ENCODE data around the gene YES1.
"Not testable (repeated sequence)": the region's sequence is repeated elsewhere in the genome, so short reads cannot be mapped to it uniquely, and the experiment has no call there.

The YES1 gene

GRCh38 chr18:799943-800342 is 12.1 kb downstream of the YES1 start:
- Histone ChIP-seq H3K4me1 (ENCODE audit: control insufficient read depth, insufficient read depth, low read length) (no peaks in the 10 kb centered on the region), H3K27me3 (ENCODE audit: control insufficient read depth, insufficient read depth, low read length) (no peaks in the 10 kb centered on the region)

GRCh38 chr18:795383-795782 is 16.7 kb downstream of the YES1 start:
- H3K27ac ChIP-seq (ENCODE audit: low read depth, low read length); H3K4me3 ChIP-seq (ENCODE audit: low read length); H3K27me3 ChIP-seq (ENCODE audit: control insufficient read depth, insufficient read depth, low read length); H3K4me1 ChIP-seq (ENCODE audit: control insufficient read depth, insufficient read depth, low read length); H3K36me3 ChIP-seq (ENCODE audit: control insufficient read depth, insufficient read depth, low read length); H3K9ac ChIP-seq (ENCODE audit: low read length): not testable (repeated sequence)

More at GRCh38 chr18:799943-800342, 12.1 kb downstream of the YES1 start:
- Histone ChIP-seq H3K4me3 (ENCODE audit: low read length) (no peak overlapping the region), H3K27ac (ENCODE audit: low read depth, low read length) (no peak overlapping the region), H3K36me3 (ENCODE audit: control insufficient read depth, insufficient read depth, low read length) (no peaks in the 10 kb centered on the region), H3K9ac (ENCODE audit: low read length) (no peak overlapping the region)

GRCh38 chr18:789397-789796 is 22.6 kb downstream of the YES1 start:
- H3K4me1 ChIP-seq (ENCODE audit: control insufficient read depth, insufficient read depth, low read length), result no peaks in the 10 kb centered on the region

GRCh38 chr18:785242-785641 is 26.8 kb downstream of the YES1 start:
- no peak overlapping the region for H3K9ac ChIP-seq (ENCODE audit: low read length)
- H3K4me3 ChIP-seq (ENCODE audit: low read length), result no peak overlapping the region
- H3K36me3 ChIP-seq (ENCODE audit: control insufficient read depth, insufficient read depth, low read length), result no peaks in the 10 kb centered on the region
- no peaks in the 10 kb centered on the region for H3K27me3 ChIP-seq (ENCODE audit: control insufficient read depth, insufficient read depth, low read length)
- H3K27ac ChIP-seq (ENCODE audit: low read depth, low read length), result no peak overlapping the region
- H3K4me1 ChIP-seq (ENCODE audit: control insufficient read depth, insufficient read depth, low read length), result no peaks in the 10 kb centered on the region

More at GRCh38 chr18:789397-789796, 22.6 kb downstream of the YES1 start:
- Histone ChIP-seq H3K4me3 (ENCODE audit: low read length) (no peak overlapping the region), H3K27ac (ENCODE audit: low read depth, low read length) (no peak overlapping the region), H3K36me3 (ENCODE audit: control insufficient read depth, insufficient read depth, low read length) (no peaks in the 10 kb centered on the region), H3K9ac (ENCODE audit: low read length) (no peak overlapping the region), H3K27me3 (ENCODE audit: control insufficient read depth, insufficient read depth, low read length) (no peaks in the 10 kb centered on the region)

- H3K36me3 ChIP-seq (ENCODE audit: control insufficient read depth, insufficient read depth, low read length), result no peaks in the 10 kb centered on the region
- no peaks in the 10 kb centered on the region for H3K27me3 ChIP-seq (ENCODE audit: control insufficient read depth, insufficient read depth, low read length)
- no peak overlapping the region for H3K4me3 ChIP-seq (ENCODE audit: low read length)
- no peaks in the 10 kb centered on the region for H3K4me1 ChIP-seq (ENCODE audit: control insufficient read depth, insufficient read depth, low read length)
- no peak overlapping the region for H3K9ac ChIP-seq (ENCODE audit: low read length)
- no peak overlapping the region for H3K27ac ChIP-seq (ENCODE audit: low read depth, low read length)
These were observed 27.4 kb downstream of the YES1 start for GRCh38 chr18:784470-785172.

- Histone ChIP-seq H3K4me1 (ENCODE audit: control insufficient read depth, insufficient read depth, low read length) (no peaks in the 10 kb centered on the region), H3K27ac (ENCODE audit: low read depth, low read length) (no peak overlapping the region), H3K4me3 (ENCODE audit: low read length) (no peak overlapping the region), H3K9ac (ENCODE audit: low read length) (no peak overlapping the region), H3K27me3 (ENCODE audit: control insufficient read depth, insufficient read depth, low read length) (no peaks in the 10 kb centered on the region), H3K36me3 (ENCODE audit: control insufficient read depth, insufficient read depth, low read length) (no peaks in the 10 kb centered on the region)
These were observed 33.7 kb downstream of the YES1 start for GRCh38 chr18:778194-778927.

- H3K4me3 ChIP-seq (ENCODE audit: low read length), result no peak overlapping the region
- H3K9ac ChIP-seq (ENCODE audit: low read length), result no peak overlapping the region
- no peak overlapping the region for H3K27ac ChIP-seq (ENCODE audit: low read depth, low read length)
- H3K4me1 ChIP-seq (ENCODE audit: control insufficient read depth, insufficient read depth, low read length), result no peaks in the 10 kb centered on the region
- H3K27me3 ChIP-seq (ENCODE audit: control insufficient read depth, insufficient read depth, low read length), result no peaks in the 10 kb centered on the region
- no peaks in the 10 kb centered on the region for H3K36me3 ChIP-seq (ENCODE audit: control insufficient read depth, insufficient read depth, low read length)
These were observed 35.0 kb downstream of the YES1 start for GRCh38 chr18:777021-777420.

- not testable (repeated sequence) for H3K4me1 ChIP-seq (ENCODE audit: control insufficient read depth, insufficient read depth, low read length); H3K27ac ChIP-seq (ENCODE audit: low read depth, low read length); H3K27me3 ChIP-seq (ENCODE audit: control insufficient read depth, insufficient read depth, low read length); H3K9ac ChIP-seq (ENCODE audit: low read length); H3K4me3 ChIP-seq (ENCODE audit: low read length); H3K36me3 ChIP-seq (ENCODE audit: control insufficient read depth, insufficient read depth, low read length)
These were observed 36.0 kb downstream of the YES1 start for GRCh38 chr18:776044-776443.

- Histone ChIP-seq H3K36me3 (ENCODE audit: control insufficient read depth, insufficient read depth, low read length) (no peaks in the 10 kb centered on the region), H3K27ac (ENCODE audit: low read depth, low read length) (no peak overlapping the region), H3K4me3 (ENCODE audit: low read length) (no peak overlapping the region), H3K4me1 (ENCODE audit: control insufficient read depth, insufficient read depth, low read length) (no peaks in the 10 kb centered on the region), H3K27me3 (ENCODE audit: control insufficient read depth, insufficient read depth, low read length) (no peaks in the 10 kb centered on the region), H3K9ac (ENCODE audit: low read length) (no peak overlapping the region)
These were observed 37.2 kb downstream of the YES1 start for GRCh38 chr18:774811-775210.

GRCh38 chr18:773980-774624 is 37.9 kb downstream of the YES1 start:
- Histone ChIP-seq H3K36me3 (ENCODE audit: control insufficient read depth, insufficient read depth, low read length) (no peaks in the 10 kb centered on the region), H3K4me3 (ENCODE audit: low read length) (no peak overlapping the region), H3K27ac (ENCODE audit: low read depth, low read length) (no peak overlapping the region), H3K4me1 (ENCODE audit: control insufficient read depth, insufficient read depth, low read length) (no peaks in the 10 kb centered on the region), H3K27me3 (ENCODE audit: control insufficient read depth, insufficient read depth, low read length) (no peaks in the 10 kb centered on the region), H3K9ac (ENCODE audit: low read length) (no peak overlapping the region)

GRCh38 chr18:770583-770961 is 41.5 kb downstream of the YES1 start:
- Histone ChIP-seq H3K36me3 (ENCODE audit: control insufficient read depth, insufficient read depth, low read length) (no peaks in the 10 kb centered on the region), H3K27ac (ENCODE audit: low read depth, low read length) (no peak overlapping the region), H3K9ac (ENCODE audit: low read length) (no peak overlapping the region), H3K27me3 (ENCODE audit: control insufficient read depth, insufficient read depth, low read length) (no peaks in the 10 kb centered on the region), H3K4me1 (ENCODE audit: control insufficient read depth, insufficient read depth, low read length) (no peaks in the 10 kb centered on the region), H3K4me3 (ENCODE audit: low read length) (no peak overlapping the region)

- H3K36me3 ChIP-seq (ENCODE audit: control insufficient read depth, insufficient read depth, low read length), result no peaks in the 10 kb centered on the region
- no peaks in the 10 kb centered on the region for H3K4me1 ChIP-seq (ENCODE audit: control insufficient read depth, insufficient read depth, low read length)
- no peak overlapping the region for H3K9ac ChIP-seq (ENCODE audit: low read length)
- H3K4me3 ChIP-seq (ENCODE audit: low read length), result no peak overlapping the region
- no peak overlapping the region for H3K27ac ChIP-seq (ENCODE audit: low read depth, low read length)
- H3K27me3 ChIP-seq (ENCODE audit: control insufficient read depth, insufficient read depth, low read length), result no peaks in the 10 kb centered on the region
These were observed 44.1 kb downstream of the YES1 start for GRCh38 chr18:767961-768360.

All from rectal smooth muscle tissue (tissue), 1 donor.